ENCODE measurements around the gene KRTAP10-4.

- TF ChIP-seq POLR2A (IDR thresholded peaks at IDR 0.05) (no peak), EP300 (IDR thresholded peaks at IDR 0.05) (no peak), CTCF (IDR thresholded peaks at IDR 0.05) (no peak)
Observed at GRCh38 chr21:44547656-44548331, 25.7 kb upstream of the KRTAP10-4 start.
